ENCODE data around the gene RBM38. TPM values are rescaled to one million over a fixed set of nuclear protein-coding genes. Genes with fewer than 3 reads are reported as not detected.

Gene RBM38
- total and polyA plus RNA-seq, 2 donors from 2014 or later: 16.8 to 18.0 TPM

DNA sequence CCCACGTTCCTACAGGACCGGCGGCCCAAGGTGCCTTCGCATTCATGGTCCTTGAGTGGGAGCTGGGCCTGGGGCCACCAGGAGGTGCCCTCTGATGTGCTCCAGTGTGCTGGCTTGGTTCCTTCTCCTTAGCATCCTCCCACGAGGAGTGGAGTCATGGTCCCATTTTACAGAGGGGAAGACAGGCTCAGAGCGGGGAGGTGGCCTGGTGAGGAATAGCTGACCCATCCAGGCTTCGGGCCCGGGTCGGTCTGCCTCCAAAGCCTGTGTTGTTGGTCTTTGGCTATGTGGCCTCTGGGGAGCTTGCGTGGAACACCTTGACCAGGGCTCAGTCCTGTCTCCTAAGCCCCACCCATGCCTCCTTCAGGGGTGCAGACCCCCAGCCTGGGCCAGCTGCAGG lies 22.8 kb downstream of the RBM38 start:
- TF ChIP-seq, protein P1, sequence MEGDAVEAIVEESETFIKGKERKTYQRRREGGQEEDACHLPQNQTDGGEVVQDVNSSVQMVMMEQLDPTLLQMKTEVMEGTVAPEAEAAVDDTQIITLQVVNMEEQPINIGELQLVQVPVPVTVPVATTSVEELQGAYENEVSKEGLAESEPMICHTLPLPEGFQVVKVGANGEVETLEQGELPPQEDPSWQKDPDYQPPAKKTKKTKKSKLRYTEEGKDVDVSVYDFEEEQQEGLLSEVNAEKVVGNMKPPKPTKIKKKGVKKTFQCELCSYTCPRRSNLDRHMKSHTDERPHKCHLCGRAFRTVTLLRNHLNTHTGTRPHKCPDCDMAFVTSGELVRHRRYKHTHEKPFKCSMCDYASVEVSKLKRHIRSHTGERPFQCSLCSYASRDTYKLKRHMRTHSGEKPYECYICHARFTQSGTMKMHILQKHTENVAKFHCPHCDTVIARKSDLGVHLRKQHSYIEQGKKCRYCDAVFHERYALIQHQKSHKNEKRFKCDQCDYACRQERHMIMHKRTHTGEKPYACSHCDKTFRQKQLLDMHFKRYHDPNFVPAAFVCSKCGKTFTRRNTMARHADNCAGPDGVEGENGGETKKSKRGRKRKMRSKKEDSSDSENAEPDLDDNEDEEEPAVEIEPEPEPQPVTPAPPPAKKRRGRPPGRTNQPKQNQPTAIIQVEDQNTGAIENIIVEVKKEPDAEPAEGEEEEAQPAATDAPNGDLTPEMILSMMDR (IDR thresholded peaks at IDR 0.05; ENCODE audit: borderline replicate concordance, extremely low read depth, insufficient read depth): no peak
- intact Hi-C loops (cut with DNase I): no loop called here
- no peaks in the 10 kb centered on the region for H3K4me1 ChIP-seq (ENCODE audit: control insufficient read depth in 2 of 3, insufficient read depth in 2 of 3, low read depth in 1 of 3, low read length in 3 of 3)
- no peaks in the 10 kb centered on the region for H3K36me3 ChIP-seq (ENCODE audit: control insufficient read depth in 2 of 3, insufficient read depth in 3 of 3, low read length in 3 of 3)
- H3K4me3 ChIP-seq (ENCODE audit: low read length in 3 of 3): no peak overlapping the region
- no peak for FAIRE-seq
- H3K9ac ChIP-seq (ENCODE audit: low read length in 3 of 3): no peak overlapping the region
- no peak for DNase-seq
- H3K27ac ChIP-seq (ENCODE audit: low read depth in 2 of 2, low read length in 2 of 2): no peak overlapping the region
- H3K27me3 ChIP-seq (ENCODE audit: control insufficient read depth, insufficient read depth, low read length): no peaks in the 10 kb centered on the region
- no peaks in the 10 kb centered on the region for H3K9me3 ChIP-seq (ENCODE audit: control insufficient read depth in 2 of 3, insufficient read depth in 1 of 3, low read length in 3 of 3)

DNA sequence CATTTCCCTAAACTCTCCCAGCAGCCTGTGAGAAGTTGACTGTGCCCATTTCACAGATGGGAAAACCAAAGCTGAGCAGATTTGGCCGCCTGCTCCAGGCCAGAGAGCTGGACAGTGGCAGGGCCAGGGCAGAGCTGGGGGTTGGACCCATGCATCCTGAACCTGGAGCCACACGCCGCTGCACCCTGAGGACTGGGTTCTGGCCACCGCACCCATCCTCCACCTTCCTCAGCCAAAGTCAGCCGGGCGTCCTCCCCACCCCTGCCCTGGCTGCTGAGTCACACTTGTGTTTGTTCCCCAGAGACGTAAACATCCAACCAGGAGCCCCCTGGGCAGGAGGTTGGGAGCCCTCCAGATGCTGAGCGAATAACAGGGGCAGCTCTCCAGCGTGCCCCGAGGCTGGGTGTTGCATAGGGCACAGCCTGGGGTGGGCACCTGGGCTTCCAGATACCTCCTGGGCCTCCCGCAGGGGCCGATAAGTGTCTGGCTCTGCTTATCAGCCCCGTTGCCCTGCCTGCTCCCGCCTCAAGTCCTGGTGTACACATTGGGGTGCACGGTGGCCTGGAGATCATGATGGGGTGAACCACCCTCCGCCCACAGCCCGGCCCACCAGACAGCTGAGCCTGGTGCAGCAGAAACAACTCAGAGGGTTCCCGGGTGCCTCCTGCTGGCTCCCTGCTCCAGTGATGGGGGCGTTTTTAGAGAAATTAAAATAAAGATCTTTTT lies 23.8 kb downstream of the RBM38 start:
- Histone ChIP-seq H3K27me3 (ENCODE audit: control insufficient read depth, insufficient read depth, low read length) (no peaks in the 10 kb centered on the region), H3K4me1 (ENCODE audit: control insufficient read depth in 2 of 3, insufficient read depth in 2 of 3, low read depth in 1 of 3, low read length in 3 of 3) (no peaks in the 10 kb centered on the region), H3K4me3 (ENCODE audit: low read length in 3 of 3) (no peak overlapping the region), H3K9me3 (ENCODE audit: control insufficient read depth in 2 of 3, insufficient read depth in 1 of 3, low read length in 3 of 3) (no peaks in the 10 kb centered on the region), H3K36me3 (ENCODE audit: control insufficient read depth in 2 of 3, insufficient read depth in 3 of 3, low read length in 3 of 3) (no peaks in the 10 kb centered on the region), H3K27ac (ENCODE audit: low read depth in 2 of 2, low read length in 2 of 2) (no peak overlapping the region), H3K9ac (ENCODE audit: low read length in 3 of 3) (no peak overlapping the region)
- DNase-seq (no peak), FAIRE-seq (no peak)
- intact Hi-C loops (cut with DNase I): no loop called here
- TF ChIP-seq, protein P1 (IDR thresholded peaks at IDR 0.05; ENCODE audit: borderline replicate concordance, extremely low read depth, insufficient read depth): no peak

DNA sequence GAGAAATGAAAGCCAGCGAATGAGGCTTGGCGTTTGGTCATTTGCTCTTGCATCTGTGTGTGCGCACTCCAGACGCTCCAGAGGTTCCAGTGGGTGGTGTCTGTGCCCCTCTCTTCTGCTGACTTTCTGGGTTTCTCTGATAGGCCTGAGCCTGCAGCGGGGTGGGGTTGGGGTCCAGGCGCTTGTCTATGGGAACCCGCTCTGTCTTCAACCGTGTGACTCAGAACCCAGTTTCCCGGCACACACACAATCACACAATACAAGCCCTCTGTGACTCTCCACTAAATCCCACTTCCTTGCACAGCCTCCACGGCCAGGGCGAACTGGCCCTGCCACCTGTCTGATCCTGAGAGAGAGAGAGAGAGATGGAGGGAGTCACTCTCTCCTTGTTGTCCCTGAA lies 24.6 kb downstream of the RBM38 start:
- no peak overlapping the region for H3K9ac ChIP-seq (ENCODE audit: low read length in 3 of 3)

More for the DNA sequence above, 24.6 kb downstream of the RBM38 start:
- Histone ChIP-seq H3K36me3 (ENCODE audit: control insufficient read depth in 2 of 3, insufficient read depth in 3 of 3, low read length in 3 of 3) (no peaks in the 10 kb centered on the region), H3K27me3 (ENCODE audit: control insufficient read depth, insufficient read depth, low read length) (no peaks in the 10 kb centered on the region), H3K4me1 (ENCODE audit: control insufficient read depth in 2 of 3, insufficient read depth in 2 of 3, low read depth in 1 of 3, low read length in 3 of 3) (no peaks in the 10 kb centered on the region), H3K27ac (ENCODE audit: low read depth in 2 of 2, low read length in 2 of 2) (no peak overlapping the region), H3K9me3 (ENCODE audit: control insufficient read depth in 2 of 3, insufficient read depth in 1 of 3, low read length in 3 of 3) (no peaks in the 10 kb centered on the region), H3K4me3 (ENCODE audit: low read length in 3 of 3) (no peak overlapping the region)
- intact Hi-C loops (cut with DNase I): no loop called here
- TF ChIP-seq, protein P1 (IDR thresholded peaks at IDR 0.05; ENCODE audit: borderline replicate concordance, extremely low read depth, insufficient read depth): no peak
- DNase-seq (no peak), FAIRE-seq (no peak)

Data from kidney (tissue), 14 donors.